NT2/D1 (cell line): ENCODE results near the gene COX4I2.
"Not testable (repeated sequence)": the region's sequence is repeated elsewhere in the genome, so short reads cannot be mapped to it uniquely, and the experiment has no call there.

ENCODE experiments used
- DNase-seq: peaks from one replicate; pipeline ENCODE4 v3.0.0-alpha.2; 2011; ENCODE audit warnings: low read depth, low spot score
- H3K27me3 ChIP-seq: 2 replicates; pipeline ENCODE4 v1.6.0; 2011; ENCODE audit warnings: mild to moderate bottlenecking; ENCODE audit not compliant: insufficient read length, insufficient read depth
- H3K36me3 ChIP-seq: 2 replicates; pipeline ENCODE4 v1.6.1; 2011; ENCODE audit warnings: mild to moderate bottlenecking, low read length, mixed read lengths; ENCODE audit not compliant: insufficient read depth, insufficient read length
- H3K4me1 ChIP-seq: 2 replicates; pipeline ENCODE4 v1.5.1; 2011; ENCODE audit not compliant: insufficient read depth, insufficient read length
- H3K4me3 ChIP-seq: 2 replicates; pipeline ENCODE4 v1.5.1; 2011; ENCODE audit warnings: low read depth; ENCODE audit not compliant: insufficient read length
- H3K9ac ChIP-seq: 2 replicates; pipeline ENCODE4 v1.6.0; 2011; ENCODE audit warnings: low read depth; ENCODE audit not compliant: insufficient read length
- H3K9me3 ChIP-seq: 2 replicates; pipeline ENCODE4 v1.5.1; 2011; ENCODE audit warnings: mild to moderate bottlenecking, low read length; ENCODE audit not compliant: insufficient read depth
- SUZ12 ChIP-seq: IDR thresholded peaks from 2 replicates; pipeline ENCODE4 v1.6.1; 2011; ENCODE audit not compliant: insufficient read length, insufficient read depth; ENCODE audit errors: extremely low read depth
- YY1 ChIP-seq: IDR thresholded peaks from 2 replicates; pipeline ENCODE4 v1.6.1; 2011; ENCODE audit not compliant: insufficient read length, insufficient read depth
- ZNF274 ChIP-seq: IDR thresholded peaks from 2 replicates; pipeline ENCODE4 v1.6.1; 2011; ENCODE audit warnings: mild to moderate bottlenecking, low read depth, low read length

Gene COX4I2

DNA sequence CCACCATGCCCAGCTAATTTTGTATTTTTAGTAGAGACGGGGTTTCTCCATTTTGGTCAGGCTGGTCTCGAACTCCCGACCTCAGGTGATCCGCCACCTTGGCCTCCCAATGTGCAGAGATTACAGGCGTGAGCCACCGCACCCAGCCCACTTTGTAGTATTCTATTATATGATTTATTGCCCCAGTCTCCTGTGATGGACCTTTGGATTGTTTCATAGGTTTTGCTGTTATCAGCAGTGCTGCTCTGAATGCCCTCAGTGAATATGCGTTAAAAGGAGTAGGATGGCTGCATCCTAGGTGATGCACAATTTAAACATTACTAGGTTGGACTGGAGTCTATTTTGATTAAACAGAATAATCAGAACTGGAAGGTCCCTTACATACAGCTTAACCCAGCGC is 22.3 kb upstream of the COX4I2 start:
- H3K36me3 ChIP-seq = no peaks in the 10 kb centered on the region
- no peak for DNase-seq
- no peaks in the 10 kb centered on the region for H3K9me3 ChIP-seq
- peaks cover 5% of the 10 kb centered on the region for H3K4me1 ChIP-seq
- TF ChIP-seq SUZ12 = no peak
- no peak for TF ChIP-seq YY1
- no peak for TF ChIP-seq ZNF274
- H3K9ac ChIP-seq = no peak overlapping the region
- H3K4me3 ChIP-seq = no peak overlapping the region
- H3K27me3 ChIP-seq = no peaks in the 10 kb centered on the region

GRCh38 chr20:31617432-31618104 is 20.1 kb upstream of the COX4I2 start:
- Histone ChIP-seq H3K4me1 (no peaks in the 10 kb centered on the region), H3K9ac (no peak overlapping the region), H3K4me3 (no peak overlapping the region), H3K27me3 (no peaks in the 10 kb centered on the region), H3K9me3 (no peaks in the 10 kb centered on the region), H3K36me3 (no peaks in the 10 kb centered on the region)
- TF ChIP-seq YY1 = no peak
- no peak for DNase-seq

DNA sequence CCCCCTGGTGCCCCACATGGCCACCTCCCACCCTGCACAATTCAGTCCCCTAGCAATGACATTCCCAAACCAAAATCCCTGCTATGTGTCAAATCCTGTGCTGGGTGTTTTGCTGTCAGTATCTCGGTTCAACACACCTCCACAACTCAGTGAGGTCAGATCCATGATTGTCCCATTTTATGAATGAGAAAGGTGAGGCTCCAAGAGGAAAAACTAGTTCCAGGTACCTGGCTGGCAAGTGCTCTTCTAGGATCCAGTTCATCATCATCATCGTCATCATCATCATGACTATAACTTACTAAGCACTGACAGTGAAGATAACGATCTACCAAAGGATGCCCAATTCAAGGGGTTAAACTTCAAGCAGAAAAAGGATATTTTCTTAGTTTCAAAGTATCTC is 17.5 kb upstream of the COX4I2 start:
- TF ChIP-seq ZNF274 = no peak
- TF ChIP-seq YY1 = no peak
- no peak for TF ChIP-seq SUZ12
- Histone ChIP-seq H3K9ac (no peak overlapping the region), H3K4me1 (no peaks in the 10 kb centered on the region), H3K4me3 (no peak overlapping the region), H3K27me3 (no peaks in the 10 kb centered on the region), H3K9me3 (no peaks in the 10 kb centered on the region), H3K36me3 (no peaks in the 10 kb centered on the region)
- DNase-seq = no peak

GRCh38 chr20:31623123-31623505 is 14.6 kb upstream of the COX4I2 start:
- not testable (repeated sequence) for H3K4me1 ChIP-seq, DNase-seq, H3K4me3 ChIP-seq, H3K9me3 ChIP-seq, H3K9ac ChIP-seq, H3K27me3 ChIP-seq, H3K36me3 ChIP-seq

DNA sequence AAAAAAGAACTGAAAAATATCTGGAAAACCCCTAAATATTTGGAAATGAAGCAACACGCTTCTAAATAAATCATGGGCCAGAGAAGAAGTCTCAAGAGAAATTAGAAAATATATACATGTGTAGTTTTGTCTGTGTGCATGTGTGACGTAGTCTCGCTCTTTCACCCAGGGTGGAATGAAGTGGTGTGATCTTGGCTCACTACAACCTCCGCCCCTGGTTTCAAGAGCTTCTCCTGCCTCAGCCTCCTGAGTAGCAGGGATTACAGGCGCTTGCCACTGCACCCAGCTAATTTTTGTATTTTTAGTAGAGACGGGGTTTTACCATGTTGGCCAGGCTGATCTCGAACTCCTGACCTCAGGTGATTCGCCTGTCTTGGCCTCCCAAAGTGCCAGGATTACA is 11.2 kb upstream of the COX4I2 start:
- not testable (repeated sequence) for H3K4me1 ChIP-seq, H3K9me3 ChIP-seq, H3K27me3 ChIP-seq, DNase-seq, H3K9ac ChIP-seq, H3K4me3 ChIP-seq, H3K36me3 ChIP-seq

GRCh38 chr20:31628057-31628456 is 9.7 kb upstream of the COX4I2 start:
- not testable (repeated sequence) for H3K4me3 ChIP-seq, H3K4me1 ChIP-seq, DNase-seq, H3K9me3 ChIP-seq, H3K36me3 ChIP-seq, H3K27me3 ChIP-seq, H3K9ac ChIP-seq

DNA sequence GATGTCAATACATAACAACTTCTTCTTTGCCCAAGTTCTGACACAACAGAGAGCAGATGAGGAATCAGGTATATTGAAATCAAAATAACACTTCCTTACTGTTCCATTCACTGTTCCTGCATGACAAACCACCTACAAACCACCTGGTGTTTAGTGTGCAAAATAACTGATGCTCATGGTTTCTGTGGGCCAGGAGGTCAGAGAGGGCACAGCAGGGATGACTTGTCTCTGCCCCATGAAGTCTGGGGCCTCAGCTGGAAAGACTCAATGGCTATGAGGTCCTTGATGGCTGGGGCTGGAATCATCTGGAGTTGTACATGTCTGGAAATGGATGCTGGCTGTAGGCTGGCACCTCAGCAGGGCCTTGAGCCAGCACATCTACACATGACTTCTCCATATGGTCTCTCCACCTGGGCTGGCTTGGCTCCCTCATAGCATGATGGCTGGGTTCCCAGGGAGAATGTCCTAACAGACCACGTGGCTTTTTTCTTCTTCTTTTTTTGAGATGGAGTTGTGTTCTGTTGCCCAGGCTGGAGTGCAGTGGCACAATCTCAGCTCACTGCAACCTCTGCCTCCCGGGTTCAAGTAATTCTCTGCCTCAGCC is 7.4 kb upstream of the COX4I2 start:
- no peaks in the 10 kb centered on the region for H3K36me3 ChIP-seq
- TF ChIP-seq YY1 = no peak
- TF ChIP-seq SUZ12 = no peak
- no peak for TF ChIP-seq ZNF274
- DNase-seq = no peak
- H3K4me1 ChIP-seq = no peaks in the 10 kb centered on the region
- H3K4me3 ChIP-seq = no peak overlapping the region
- no peaks in the 10 kb centered on the region for H3K27me3 ChIP-seq
- H3K9me3 ChIP-seq = no peaks in the 10 kb centered on the region
- H3K9ac ChIP-seq = no peak overlapping the region

DNA sequence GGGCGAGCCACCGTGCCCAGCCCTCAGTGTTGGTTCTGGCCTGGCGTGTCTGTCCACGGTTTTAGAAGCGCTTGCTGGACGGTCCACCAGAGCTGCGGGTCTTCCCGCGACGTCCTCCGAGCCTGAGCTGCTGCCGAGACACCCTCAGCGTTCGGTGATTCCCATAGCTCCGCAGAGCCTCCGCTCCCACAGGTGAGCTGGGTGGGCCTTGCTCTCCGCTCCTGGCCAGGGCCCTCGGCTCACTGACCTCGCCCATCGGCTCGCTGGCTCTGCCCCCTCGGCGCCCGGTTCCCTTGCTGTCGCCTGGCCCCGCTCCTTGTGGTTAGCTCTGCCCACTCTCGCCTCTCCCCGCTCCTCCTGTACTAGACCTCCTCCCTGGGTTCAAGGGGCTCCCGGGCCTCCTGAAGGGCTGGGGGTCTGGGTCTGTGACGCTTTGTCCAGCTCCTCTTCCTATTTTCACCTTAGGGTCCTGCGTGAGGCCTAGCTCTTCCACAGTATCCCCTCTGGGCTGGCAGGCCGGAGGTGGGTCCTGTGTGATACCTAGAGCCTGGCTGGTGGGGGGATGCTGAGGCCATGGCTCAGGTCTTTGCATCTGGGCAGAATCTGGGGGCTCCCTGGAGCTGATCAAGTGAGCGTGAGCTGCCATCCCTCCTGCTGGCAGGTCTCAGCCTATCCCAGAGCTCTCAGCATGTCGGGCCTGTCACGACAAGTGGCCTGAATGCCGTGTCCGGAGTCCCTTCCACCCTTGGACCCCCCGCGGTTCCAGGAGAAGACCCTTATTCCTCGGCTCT is 5.0 kb upstream of the COX4I2 start:
- H3K4me3 ChIP-seq = no peak overlapping the region
- H3K9me3 ChIP-seq = no peaks in the 10 kb centered on the region
- TF ChIP-seq YY1 = no peak
- TF ChIP-seq SUZ12 = no peak
- no peak for TF ChIP-seq ZNF274
- H3K36me3 ChIP-seq = no peaks in the 10 kb centered on the region
- H3K4me1 ChIP-seq = peaks cover 2% of the 10 kb centered on the region
- no peak overlapping the region for H3K9ac ChIP-seq
- no peaks in the 10 kb centered on the region for H3K27me3 ChIP-seq
- no peak for DNase-seq
